HEK293 (cell line): ENCODE results near the gene CDH22.

Experiments
- CTCF ChIP-seq: fragments of 450-650 bp; formaldehyde crosslinking; IDR thresholded peaks from 2 replicates; pipeline ENCODE4 v1.5.1; 2016; ENCODE audit warnings: missing biosample characterization, missing genetic modification characterization
- INSM2 ChIP-seq: fragments of 450-650 bp; formaldehyde crosslinking; IDR thresholded peaks from 2 replicates; pipeline ENCODE4 v1.5.1; 2016; ENCODE audit warnings: missing biosample characterization, missing genetic modification characterization
- KLF9 ChIP-seq: fragments of 450-650 bp; formaldehyde crosslinking; IDR thresholded peaks from 2 replicates; pipeline ENCODE4 v1.5.1; 2016; ENCODE audit warnings: missing biosample characterization, missing genetic modification characterization, low read depth
- MYNN ChIP-seq: fragments of 450-650 bp; formaldehyde crosslinking; IDR thresholded peaks from 2 replicates; pipeline ENCODE4 v1.5.1; 2016; ENCODE audit warnings: missing biosample characterization, missing genetic modification characterization, borderline replicate concordance
- OSR2 ChIP-seq: fragments of 450-650 bp; formaldehyde crosslinking; IDR thresholded peaks from 2 replicates; pipeline ENCODE4 v1.5.1; 2016; ENCODE audit warnings: missing biosample characterization, missing genetic modification characterization
- PRDM6 ChIP-seq: fragments of 450-650 bp; formaldehyde crosslinking; IDR thresholded peaks from 2 replicates; pipeline ENCODE4 v1.5.1; 2017; ENCODE audit warnings: missing biosample characterization, missing genetic modification characterization
- REST ChIP-seq: fragments of 450-650 bp; formaldehyde crosslinking; IDR thresholded peaks from 2 replicates; pipeline ENCODE4 v1.5.1; 2016; ENCODE audit warnings: missing biosample characterization, missing genetic modification characterization
- ZBTB10 ChIP-seq: fragments of 450-650 bp; formaldehyde crosslinking; IDR thresholded peaks from 2 replicates; pipeline ENCODE4 v1.5.1; 2016; ENCODE audit warnings: missing biosample characterization, missing genetic modification characterization
- ZBTB21 ChIP-seq: fragments of 450-650 bp; formaldehyde crosslinking; IDR thresholded peaks from 2 replicates; pipeline ENCODE4 v1.5.1; 2017; ENCODE audit warnings: missing biosample characterization, missing genetic modification characterization
- ZBTB6 ChIP-seq: fragments of 450-650 bp; formaldehyde crosslinking; IDR thresholded peaks from 2 replicates; pipeline ENCODE4 v1.5.1; 2017; ENCODE audit warnings: missing biosample characterization, missing genetic modification characterization
- ZFHX2 ChIP-seq: fragments of 450-650 bp; formaldehyde crosslinking; conservative IDR thresholded peaks from 2 replicates; pipeline ENCODE4 v1.5.1; 2016; ENCODE audit warnings: missing biosample characterization, missing genetic modification characterization
- ZNF175 ChIP-seq: fragments of 450-650 bp; formaldehyde crosslinking; IDR thresholded peaks from 2 replicates; pipeline ENCODE4 v1.5.1; 2016; ENCODE audit warnings: missing biosample characterization, missing genetic modification characterization
- ZNF214 ChIP-seq: fragments of 450-650 bp; formaldehyde crosslinking; IDR thresholded peaks from 2 replicates; pipeline ENCODE4 v1.5.1; 2017; ENCODE audit warnings: missing biosample characterization, mild to moderate bottlenecking, missing genetic modification characterization, borderline replicate concordance
- ZNF311 ChIP-seq: fragments of 450-650 bp; formaldehyde crosslinking; IDR thresholded peaks from 2 replicates; pipeline ENCODE4 v1.5.1; 2017; ENCODE audit warnings: missing biosample characterization, missing genetic modification characterization, borderline replicate concordance
- ZNF354C ChIP-seq: fragments of 450-650 bp; formaldehyde crosslinking; IDR thresholded peaks from 2 replicates; pipeline ENCODE4 v1.5.1; 2016; ENCODE audit warnings: missing biosample characterization, missing genetic modification characterization, low read depth, borderline replicate concordance
- ZNF362 ChIP-seq: fragments of 450-650 bp; formaldehyde crosslinking; IDR thresholded peaks from 2 replicates; pipeline ENCODE4 v1.5.1; 2016; ENCODE audit warnings: missing biosample characterization, missing genetic modification characterization
- ZNF449 ChIP-seq: fragments of 450-650 bp; formaldehyde crosslinking; IDR thresholded peaks from 2 replicates; pipeline ENCODE4 v1.5.1; 2017; ENCODE audit warnings: missing biosample characterization, mild to moderate bottlenecking, missing genetic modification characterization, moderate library complexity
- ZNF488 ChIP-seq: fragments of 450-650 bp; formaldehyde crosslinking; IDR thresholded peaks from 2 replicates; pipeline ENCODE4 v1.5.1; 2016; ENCODE audit warnings: missing biosample characterization, missing genetic modification characterization
- ZNF529 ChIP-seq: fragments of 450-650 bp; formaldehyde crosslinking; IDR thresholded peaks from 2 replicates; pipeline ENCODE4 v1.5.1; 2017; ENCODE audit warnings: missing genetic modification characterization, missing biosample characterization; ENCODE audit not compliant: insufficient replicate concordance
- ZNF792 ChIP-seq: fragments of 450-650 bp; formaldehyde crosslinking; IDR thresholded peaks from 2 replicates; pipeline ENCODE4 v1.5.1; 2016; ENCODE audit warnings: missing biosample characterization, missing genetic modification characterization
- ZSCAN16 ChIP-seq: fragments of 450-650 bp; formaldehyde crosslinking; IDR thresholded peaks from 2 replicates; pipeline ENCODE4 v1.5.1; 2016; ENCODE audit warnings: missing biosample characterization, missing genetic modification characterization

Gene CDH22

GRCh38 chr20:46307139-46307998, 929 bp downstream of the CDH22 start (continued):
- TF ChIP-seq REST (no peak), ZNF449 (tag by site-specific recombination) (0 out of 2 replicates have a peak, but pooled peaks have one; percentile 57), ZNF311 (tag by site-specific recombination) (no peak), KLF9 (tag by site-specific recombination) (no peak), ZNF488 (tag by site-specific recombination) (no peak), OSR2 (tag by site-specific recombination) (no peak), ZFHX2 (tag by site-specific recombination) (peak; percentile 40; the same call in 1 of the 2 replicates), INSM2 (tag by site-specific recombination) (no peak), PRDM6 (tag by site-specific recombination) (no peak), ZNF529 (tag by site-specific recombination) (no peak), ZNF214 (tag by site-specific recombination) (no peak), ZNF354C (tag by site-specific recombination) (no peak), ZSCAN16 (tag by site-specific recombination) (no peak), CTCF (tag by site-specific recombination) (peak; percentile 87), MYNN (tag by site-specific recombination) (no peak), ZBTB6 (tag by site-specific recombination) (no peak), ZNF175 (no peak), ZNF792 (no peak), ZBTB21 (tag by site-specific recombination) (no peak), ZBTB10 (tag by site-specific recombination) (peak; percentile 78), ZNF362 (tag by site-specific recombination) (no peak)
